H9 (cell line): Measurements from ENCODE around the gene KLF11. TPM values are rescaled to one million over a fixed set of nuclear protein-coding genes. Genes with fewer than 3 reads are reported as not detected.

Experiments used
- DNase-seq: peaks from one replicate; pipeline ENCODE4 v3.0.0-alpha.2; 2017
- H2AFZ ChIP-seq: one replicate; pipeline ENCODE4 v1.6.1; 2013; ENCODE audit warnings: mild to moderate bottlenecking, low read length, control low read depth, moderate library complexity
- H2AK5ac ChIP-seq: 2 replicates; pipeline ENCODE4 v1.6.1; 2013; ENCODE audit warnings: low read length, control low read depth, mixed read lengths; ENCODE audit not compliant: insufficient read length
- H2BK120ac ChIP-seq: one replicate; pipeline ENCODE4 v1.6.1; 2013; ENCODE audit warnings: low read depth, mild to moderate bottlenecking, low read length, control low read depth, inconsistent platforms; ENCODE audit not compliant: poor library complexity, severe bottlenecking
- H2BK12ac ChIP-seq: 2 replicates; pipeline ENCODE4 v1.6.1; 2013; ENCODE audit warnings: low read length, control low read depth, mixed read lengths, low read depth; ENCODE audit not compliant: insufficient read length
- H2BK15ac ChIP-seq: 2 replicates; pipeline ENCODE4 v1.6.1; 2013; ENCODE audit warnings: low read depth, low read length, control low read depth
- H2BK20ac ChIP-seq: one replicate; pipeline ENCODE4 v1.6.1; 2013; ENCODE audit warnings: low read depth, mild to moderate bottlenecking, low read length, control low read depth, inconsistent platforms; ENCODE audit not compliant: poor library complexity, severe bottlenecking
- H2BK5ac ChIP-seq: 2 replicates; pipeline ENCODE4 v1.6.1; 2013; ENCODE audit warnings: low read length, control low read depth, mixed read lengths; ENCODE audit not compliant: insufficient read length
- H3K14ac ChIP-seq: 2 replicates; pipeline ENCODE4 v1.6.1; 2013; ENCODE audit warnings: low read length, control low read depth; ENCODE audit not compliant: insufficient read depth
- H3K18ac ChIP-seq: 2 replicates; pipeline ENCODE4 v1.6.1; 2013; ENCODE audit warnings: low read depth, mild to moderate bottlenecking, mixed read lengths, low read length, control low read depth; ENCODE audit not compliant: insufficient read length
- H3K23ac ChIP-seq: 2 replicates; pipeline ENCODE4 v1.6.1; 2013; ENCODE audit warnings: low read length, control low read depth, mixed read lengths, low read depth; ENCODE audit not compliant: insufficient read length
- H3K23me2 ChIP-seq: 2 replicates; pipeline ENCODE4 v1.6.1; 2013; ENCODE audit warnings: low read depth, mild to moderate bottlenecking, mixed read lengths, low read length, control low read depth; ENCODE audit not compliant: insufficient read length, poor library complexity, severe bottlenecking
- H3K27ac ChIP-seq: 2 replicates; pipeline ENCODE4 v1.5.1; 2013; ENCODE audit warnings: low read length, control low read depth, mixed read lengths, low read depth; ENCODE audit not compliant: insufficient read length
- H3K27me3 ChIP-seq: 2 replicates; pipeline ENCODE4 v1.6.1; 2013; ENCODE audit warnings: low read length, control low read depth, inconsistent platforms; ENCODE audit not compliant: insufficient read depth
- H3K4ac ChIP-seq: 2 replicates; pipeline ENCODE4 v1.6.1; 2013; ENCODE audit warnings: low read depth, mild to moderate bottlenecking, control low read depth, inconsistent platforms, low read length, moderate library complexity
- H3K4me1 ChIP-seq: 2 replicates; pipeline ENCODE4 v1.6.1; 2013; ENCODE audit warnings: low read length, control low read depth, inconsistent platforms; ENCODE audit not compliant: insufficient read depth
- H3K4me2 ChIP-seq: 2 replicates; pipeline ENCODE4 v1.6.1; 2013; ENCODE audit warnings: low read length, control low read depth, mixed read lengths; ENCODE audit not compliant: insufficient read length, insufficient read depth
- H3K56ac ChIP-seq: 2 replicates; pipeline ENCODE4 v1.6.1; 2013; ENCODE audit warnings: low read depth, mild to moderate bottlenecking, mixed read lengths, low read length, control low read depth; ENCODE audit not compliant: insufficient read length
- H3K79me1 ChIP-seq: 2 replicates; pipeline ENCODE4 v1.6.1; 2013; ENCODE audit warnings: low read depth, mild to moderate bottlenecking, moderate library complexity, low read length, control low read depth, inconsistent platforms; ENCODE audit not compliant: insufficient read depth, poor library complexity, severe bottlenecking
- H3K79me2 ChIP-seq: 2 replicates; pipeline ENCODE4 v1.6.1; 2013; ENCODE audit warnings: low read length, control low read depth, inconsistent platforms; ENCODE audit not compliant: insufficient read depth
- H3K9ac ChIP-seq: 2 replicates; pipeline ENCODE4 v1.6.1; 2013; ENCODE audit warnings: low read length, control low read depth, mixed read lengths; ENCODE audit not compliant: insufficient read length; ENCODE audit errors: extremely low read depth
- H3K9me3 ChIP-seq: one replicate; pipeline ENCODE4 v1.6.1; 2013; ENCODE audit warnings: low read depth, low read length, inconsistent platforms; ENCODE audit not compliant: control insufficient read depth
- H3T11ph ChIP-seq: one replicate; pipeline ENCODE4 v1.6.1; 2013; ENCODE audit warnings: mild to moderate bottlenecking, low read length, control low read depth, inconsistent platforms
- H4K20me1 ChIP-seq: one replicate; pipeline ENCODE4 v1.6.1; 2013; ENCODE audit not compliant: control insufficient read depth, insufficient read length, insufficient read depth
- H4K5ac ChIP-seq: 2 replicates; pipeline ENCODE4 v1.6.1; 2013; ENCODE audit warnings: low read depth, mild to moderate bottlenecking, mixed read lengths, low read length, control low read depth; ENCODE audit not compliant: insufficient read length
- H4K8ac ChIP-seq: replicated peaks from 2 replicates; pipeline ENCODE4 v1.6.1; 2013; ENCODE audit warnings: low read length, control low read depth, mixed read lengths, low read depth; ENCODE audit not compliant: insufficient read length
- H4K91ac ChIP-seq: 2 replicates; pipeline ENCODE4 v1.6.1; 2013; ENCODE audit warnings: low read depth, mild to moderate bottlenecking, moderate library complexity, mixed read lengths, low read length, control low read depth; ENCODE audit not compliant: insufficient read length
- H3K27ac Mint-ChIP-seq, 3 experiments: 2 replicates in 2 of 3; 3 replicates in 1 of 3; pipeline ENCODE4 v1.8.0; 2020 to 2021; ENCODE audit warnings: mixed read lengths in 3 of 3, mild to moderate bottlenecking in 1 of 3, moderate library complexity in 1 of 3
- H3K27me3 Mint-ChIP-seq: 2 replicates; pipeline ENCODE4 v1.8.0; 2021; ENCODE audit warnings: low read depth, mild to moderate bottlenecking, moderate library complexity, mixed read lengths
- H3K36me3 Mint-ChIP-seq, 3 experiments: 2 replicates in 2 of 3; 3 replicates in 1 of 3; pipeline ENCODE4 v1.8.0; 2020 to 2021; ENCODE audit warnings: low read depth in 3 of 3, mixed read lengths in 3 of 3; ENCODE audit not compliant: insufficient read depth in 1 of 3
- H3K4me1 Mint-ChIP-seq, 2 experiments: 2 replicates each; pipeline ENCODE4 v1.8.0; 2020; ENCODE audit warnings: mixed read lengths in 2 of 2
- H3K4me3 Mint-ChIP-seq, 2 experiments: 2 replicates in 1 of 2; 3 replicates in 1 of 2; pipeline ENCODE4 v1.8.0; 2020 to 2021; ENCODE audit warnings: mild to moderate bottlenecking in 2 of 2, mixed read lengths in 2 of 2, moderate library complexity in 1 of 2
- H3K9me3 Mint-ChIP-seq, 2 experiments: 2 replicates in 1 of 2; 3 replicates in 1 of 2; pipeline ENCODE4 v1.8.0; 2020; ENCODE audit warnings: mild to moderate bottlenecking in 2 of 2, mixed read lengths in 2 of 2, moderate library complexity in 1 of 2
- CTCF ChIP-seq: fragments of 200-600 bp; sonication (generic); conservative IDR thresholded peaks from 3 replicates; pipeline ENCODE4 v1.8.0; 2021; ENCODE audit warnings: antibody characterized with exemption, mild to moderate bottlenecking
- WGBS: extraction: QIAGEN DNeasy Blood & Tissue Kit; methylation state at CpG from one replicate; pipeline ENCODE4 v1.1.7; 2013; ENCODE audit warnings: missing lambda C conversion rate, low lambda C conversion rate, mixed read lengths; ENCODE audit not compliant: insufficient read length; ENCODE audit errors: extremely low coverage; 5-methylcytosine and 5-hydroxymethylcytosine counted together
- total RNA-seq: library from RNA; stranded (reverse); gene quantifications from 2 replicates; pipeline ENCODE4 v1.2.1, GENCODE V29; 2021

The KLF11 gene
- total RNA-seq, 1 experiment from 2014 or later = 15.5 TPM

GRCh38 chr2:10033251-10034006 lies 9.9 kb upstream of the KLF11 start:
- WGBS = no CpG with 5 or more reads among the region's 14 CpGs
- Histone ChIP-seq H2BK5ac (no peak overlapping the region), H3T11ph (no peak overlapping the region), H2BK12ac (no peak overlapping the region), H3K4me1 (peaks cover 4% of the 10 kb centered on the region; the same call in 1 of the 2 replicates), H3K23me2 (no peaks in the 10 kb centered on the region), H3K4ac (no peak overlapping the region), H2BK20ac (no peak overlapping the region), H3K27ac (no peak overlapping the region), H3K9me3 (no peaks in the 10 kb centered on the region), H4K91ac (no peak overlapping the region), H3K79me1 (no peaks in the 10 kb centered on the region), H2BK15ac (no peak overlapping the region), H4K8ac (no peak overlapping the region), H3K14ac (no peak overlapping the region), H3K56ac (no peak overlapping the region), H3K79me2 (no peaks in the 10 kb centered on the region), H3K4me2 (no peak overlapping the region), H2BK120ac (no peak overlapping the region), H4K5ac (no peak overlapping the region), H3K27me3 (no peaks in the 10 kb centered on the region), H3K18ac (no peak overlapping the region), H2AK5ac (no peak overlapping the region), H3K9ac (no peak overlapping the region), H3K23ac (no peak overlapping the region), H2AFZ (no peak overlapping the region), H4K20me1 (no peaks in the 10 kb centered on the region)
- H3K9me3 Mint-ChIP-seq = no peaks in the 10 kb centered on the region
- H3K36me3 Mint-ChIP-seq = no peaks in the 10 kb centered on the region; a peak in 1 of 7 replicates
- H3K27ac Mint-ChIP-seq = 0 out of 7 replicates have a peak overlapping the region, but pooled peaks of 1 of the 3 experiments have one; percentile 32
- TF ChIP-seq CTCF = no peak
- peaks cover 12 to 28% of the 10 kb centered on the region in 2 experiments for H3K4me1 Mint-ChIP-seq
- no peak overlapping the region for H3K4me3 Mint-ChIP-seq
- H3K27me3 Mint-ChIP-seq = peaks cover 2% of the 10 kb centered on the region; the same call in 1 of the 2 replicates
- DNase-seq = no peak
